Cerebellar nuclear complex (tissue), 1 donor: Measurements from ENCODE around the gene OR51B6.
"Not testable (repeated sequence)": the region's sequence is repeated elsewhere in the genome, so short reads cannot be mapped to it uniquely, and the experiment has no call there.

Experiments used
- DNase-seq, 2 experiments: peaks; one replicate each; lab custom pipeline; 2025; lab: John Stamatoyannopoulos, UW

Gene OR51B6

DNA sequence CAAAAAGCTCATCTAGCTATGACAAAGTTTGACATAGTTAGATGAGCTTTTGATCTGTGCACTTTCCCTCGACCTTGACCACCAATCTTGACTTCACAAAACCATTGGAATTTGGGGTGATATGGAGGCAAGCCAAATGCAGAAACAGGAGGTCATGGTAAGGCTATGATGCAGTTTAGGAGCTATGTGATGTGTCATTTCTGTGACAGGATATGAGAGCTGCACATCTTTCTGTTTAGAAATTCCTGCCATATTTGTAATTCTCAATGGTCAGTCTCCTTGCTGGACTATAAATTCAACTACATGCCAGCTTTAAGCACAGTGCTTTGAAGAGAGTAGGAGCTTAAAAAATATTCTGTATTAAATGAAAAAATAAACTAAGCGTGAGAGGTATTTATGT, 12.9 kb downstream of the OR51B6 start:
- DNase-seq: no peak

DNA sequence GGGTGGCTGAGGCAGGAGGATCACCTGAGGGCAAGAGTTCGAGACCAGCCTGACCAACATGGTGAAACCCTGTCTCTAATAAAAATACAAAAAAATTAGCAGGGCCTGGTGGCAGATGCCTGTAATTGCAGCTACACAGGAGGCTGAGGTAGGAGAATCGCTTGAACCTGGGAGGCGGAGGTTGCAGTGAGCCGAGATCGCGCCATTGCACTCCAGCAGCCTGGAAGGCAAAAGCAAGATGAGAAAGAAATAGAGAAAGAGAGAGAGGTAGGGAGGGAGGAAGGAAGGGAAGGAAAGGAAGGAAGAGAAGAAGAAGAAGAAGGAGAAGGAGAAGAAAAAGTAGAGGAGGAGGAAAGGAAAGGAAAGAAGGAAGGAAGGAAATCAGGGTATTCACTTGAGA, 15.1 kb downstream of the OR51B6 start:
- DNase-seq: not testable (repeated sequence)

DNA sequence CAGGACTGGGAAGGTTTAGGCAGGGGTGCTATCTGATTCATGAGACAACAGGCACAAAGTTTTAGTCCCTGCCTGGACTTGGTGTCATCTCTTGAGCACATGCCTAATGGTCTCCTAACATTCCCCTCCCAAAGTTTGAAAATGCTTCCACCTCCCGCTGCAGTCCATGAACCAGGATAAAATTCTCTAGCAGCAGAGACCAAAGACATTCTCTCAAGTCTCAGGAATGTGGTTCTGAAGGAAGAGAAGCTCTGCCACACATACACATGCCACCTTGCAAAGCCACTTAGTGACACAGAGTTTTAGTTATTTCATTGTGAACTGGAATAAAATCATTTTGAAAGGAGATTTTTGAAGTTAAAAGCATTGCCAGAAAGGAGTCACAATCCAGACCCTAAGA, 15.5 kb downstream of the OR51B6 start:
- DNase-seq: no peak

DNA sequence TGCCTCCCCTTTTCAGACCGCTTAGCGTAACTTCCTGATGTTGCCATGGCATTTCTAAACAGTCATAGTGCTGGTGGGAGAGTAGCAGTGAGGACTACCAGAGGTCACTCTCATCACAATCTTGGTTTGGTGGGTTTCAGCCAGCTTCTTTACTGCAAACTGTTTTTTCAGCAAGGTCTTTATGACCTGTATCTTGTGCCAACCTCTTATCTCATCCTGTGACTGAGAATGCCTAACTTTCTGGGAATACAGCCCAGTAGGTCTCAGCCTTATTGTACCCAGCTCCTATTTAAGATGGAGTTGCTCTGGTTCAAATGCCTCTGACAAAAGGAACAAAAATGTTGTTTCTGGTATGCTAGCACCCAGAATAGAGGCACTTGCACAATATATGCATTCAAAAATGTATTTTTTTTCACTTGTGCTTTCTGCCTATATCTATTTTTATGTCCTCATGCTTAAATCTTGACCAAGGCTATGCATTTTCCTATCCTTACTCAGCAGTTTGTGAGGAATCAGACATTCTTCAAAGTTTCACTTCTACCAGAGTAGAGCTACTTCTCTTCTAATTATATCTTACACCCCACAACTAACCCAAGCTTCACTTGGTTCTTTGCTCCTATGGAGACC, 16.3 kb downstream of the OR51B6 start:
- DNase-seq: no peak

DNA sequence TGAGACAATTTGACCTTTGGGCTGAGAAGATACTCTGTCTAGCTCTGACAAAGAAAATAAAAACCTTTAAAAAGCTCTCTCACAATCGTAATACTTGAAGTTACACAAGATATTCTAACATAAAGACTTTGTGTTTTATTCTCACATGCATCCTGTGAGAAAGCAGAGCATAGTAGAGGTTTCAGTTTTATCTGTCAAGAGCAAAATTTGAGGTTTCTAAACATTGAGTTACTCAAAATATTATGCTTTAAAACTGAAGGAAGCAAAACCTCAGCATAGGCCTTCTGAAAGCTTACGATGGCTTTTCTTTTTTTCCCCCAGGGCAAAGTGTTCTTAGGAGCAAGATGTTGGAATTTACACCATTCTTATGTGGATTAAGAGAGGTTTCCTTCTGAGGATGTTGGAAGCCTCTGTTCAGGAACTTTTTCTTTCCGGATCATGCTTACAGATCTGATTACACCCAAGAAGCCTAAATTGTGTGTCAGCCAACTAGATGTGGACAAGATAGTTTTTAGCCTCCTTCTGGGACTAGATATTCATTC, 17.3 kb downstream of the OR51B6 start:
- no peak for DNase-seq

DNA sequence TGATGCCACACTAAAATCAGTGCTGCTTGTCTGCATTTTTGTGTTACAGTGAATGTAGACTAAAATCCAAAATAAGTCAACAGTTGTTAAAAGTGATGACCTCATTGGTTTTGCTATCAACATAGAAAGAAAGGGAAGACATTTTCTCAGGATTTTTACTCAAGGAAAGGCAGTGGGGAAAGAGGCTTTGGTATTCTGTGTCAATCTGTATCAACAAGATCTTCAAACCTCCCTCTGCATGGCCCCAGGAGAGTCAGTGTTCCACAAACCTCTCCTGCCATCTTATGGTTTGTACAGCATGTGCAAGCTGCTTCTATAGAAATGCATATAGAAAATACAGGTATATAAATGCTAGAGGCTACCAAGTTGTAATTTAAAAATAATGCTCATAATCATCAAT, 18.5 kb downstream of the OR51B6 start:
- peak in 1 of 2 experiments; percentile 1 for DNase-seq

DNA sequence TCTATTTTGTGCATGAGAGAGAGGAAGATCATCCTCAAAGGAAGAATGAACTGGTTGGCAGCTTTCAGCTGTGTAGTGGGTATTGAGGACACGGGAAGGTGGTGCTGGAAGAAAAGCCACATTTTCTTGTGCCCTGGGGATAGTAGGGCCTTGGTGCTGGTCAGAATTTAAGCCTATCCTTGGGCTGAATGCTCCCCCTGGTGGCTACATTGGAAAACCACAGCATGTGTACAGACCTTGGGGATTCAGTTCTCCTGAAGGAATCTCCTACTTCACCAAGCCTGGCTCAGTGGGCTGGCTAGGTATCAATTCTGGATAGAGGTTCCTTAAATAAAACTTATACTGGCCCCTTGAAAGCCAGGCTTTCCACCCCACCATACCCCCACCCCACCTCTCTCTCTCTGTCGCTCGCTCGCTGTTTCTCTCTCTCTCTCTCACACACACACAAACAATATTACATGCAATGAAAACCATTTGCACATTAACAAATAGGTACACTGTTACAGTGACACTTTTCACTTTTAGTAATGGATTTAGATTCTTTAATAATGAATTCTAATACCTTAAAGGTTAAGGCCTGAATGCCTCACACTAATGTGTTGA, 29.5 kb downstream of the OR51B6 start:
- DNase-seq: no peak

DNA sequence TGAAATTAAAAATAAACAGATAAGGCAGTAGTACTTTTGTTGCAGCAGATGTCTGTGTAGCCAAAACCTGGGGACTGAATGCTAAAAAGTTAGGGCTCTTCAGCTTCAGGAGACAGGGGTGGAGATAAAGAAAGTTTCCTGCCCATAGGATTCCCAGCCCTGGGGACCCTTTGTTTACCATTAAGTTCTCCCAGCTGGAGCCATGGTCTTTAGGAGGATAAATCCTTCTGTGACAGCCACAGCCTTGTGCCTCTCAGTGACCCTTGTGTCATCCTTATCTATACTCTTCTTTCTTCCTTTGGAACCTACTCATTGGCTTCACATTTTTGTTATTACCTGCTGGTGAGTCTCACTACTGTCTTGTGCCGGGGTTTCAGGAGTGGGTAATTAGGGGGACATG, 32.3 kb downstream of the OR51B6 start, which contains the start of gene OR51M1:
OR51M1 (plus strand) TSS at position 237 of the 400 bp plus-strand sequence. CDS start 5,587 bp downstream, outside the sequence.
- DNase-seq: no peak

DNA sequence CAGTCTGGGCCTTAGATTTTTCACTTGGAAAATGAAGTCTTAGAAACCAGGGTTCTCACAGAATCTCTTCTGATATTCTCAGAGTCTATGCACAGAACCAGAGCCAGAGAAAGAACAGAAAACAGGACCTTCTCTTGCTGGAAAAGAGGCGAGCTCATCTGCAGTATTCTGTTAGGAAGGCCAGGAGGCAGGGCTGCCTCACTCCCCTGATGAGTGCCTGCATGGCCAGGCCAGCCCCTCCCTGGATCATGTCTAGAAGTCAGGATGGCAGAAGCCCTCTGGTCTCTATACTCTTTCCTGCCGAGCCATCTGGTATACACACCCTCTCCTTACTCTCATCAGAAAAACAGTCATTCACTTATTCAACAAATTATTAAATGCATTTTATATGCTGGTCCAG, 33.0 kb downstream of the OR51B6 start:
- DNase-seq: no peak

DNA sequence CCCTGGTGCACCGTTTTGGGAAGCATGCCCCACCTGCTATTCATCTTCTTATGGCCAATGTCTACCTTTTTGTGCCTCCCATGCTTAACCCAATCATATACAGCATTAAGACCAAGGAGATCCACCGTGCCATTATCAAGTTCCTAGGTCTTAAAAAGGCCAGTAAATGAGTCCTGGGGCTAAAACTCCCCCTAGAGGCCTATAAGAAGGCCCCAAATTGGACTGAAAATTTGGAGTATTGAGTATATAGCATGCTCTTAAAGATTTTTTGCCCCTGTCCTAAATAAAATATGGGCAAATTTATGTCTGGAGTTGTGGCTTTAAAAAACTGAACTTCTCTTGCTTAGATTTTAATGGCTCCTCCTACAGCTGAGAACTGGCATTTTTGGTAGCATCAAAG, 38.9 kb downstream of the OR51B6 start:
- DNase-seq: no peak

DNA sequence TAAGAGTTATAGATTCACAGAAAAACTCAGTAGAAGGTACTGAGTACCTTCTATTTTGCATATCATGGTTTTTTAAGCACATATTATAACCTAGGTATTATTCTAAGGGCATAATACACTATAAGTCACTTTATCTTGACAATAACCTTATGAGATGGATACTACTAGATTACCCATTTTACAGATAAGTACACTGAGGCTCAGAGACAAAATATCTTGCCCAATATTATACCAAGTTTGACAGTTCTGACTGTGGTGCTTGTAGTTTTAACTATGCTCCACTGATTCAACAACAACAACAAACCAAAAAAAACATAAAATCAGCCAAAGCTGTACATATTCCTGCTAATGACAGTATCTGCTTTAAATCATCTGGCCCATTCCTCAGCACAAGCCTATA, 42.8 kb downstream of the OR51B6 start:
- DNase-seq: no peak

DNA sequence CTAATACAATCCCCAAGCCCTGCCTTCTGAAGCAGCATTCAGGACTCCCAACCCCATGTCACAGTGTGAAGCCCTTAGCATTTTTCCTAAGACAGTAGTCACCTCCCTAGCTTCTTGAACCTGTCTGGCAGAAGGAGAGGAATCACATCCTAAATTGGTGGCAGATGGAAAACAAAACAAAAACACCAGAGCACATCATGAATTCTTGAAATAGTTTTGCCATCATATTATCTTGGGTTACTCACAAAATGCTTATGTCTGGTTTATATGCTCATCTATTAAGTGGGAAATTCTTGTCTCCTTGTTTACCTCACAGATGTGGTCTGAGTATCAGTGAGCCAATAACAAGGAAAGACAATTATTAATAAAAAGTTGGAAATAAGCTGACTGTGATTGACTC, 47.6 kb downstream of the OR51B6 start:
- DNase-seq: no peak
